HepG2 (cell line): ENCODE data around the gene PRR30. TPM values are rescaled to one million over a fixed set of nuclear protein-coding genes. Genes with fewer than 3 reads are reported as not detected.

Experiments used
- FOXK2 ChIP-seq: fragments of 450-650 bp; IDR thresholded peaks from 2 replicates; pipeline ENCODE4 v1.6.1; 2016
- GLI4 ChIP-seq: sonication (generic); formaldehyde crosslinking; IDR thresholded peaks from 2 replicates; pipeline ENCODE4 v1.5.1; 2020; ENCODE audit warnings: missing genetic modification reagents, mild to moderate bottlenecking, moderate library complexity, borderline replicate concordance
- KDM4B ChIP-seq: sonication (generic); formaldehyde crosslinking; IDR thresholded peaks from 2 replicates; pipeline ENCODE4 v1.4.0; 2020; ENCODE audit warnings: missing genetic modification reagents
- KIAA2018 ChIP-seq: sonication (generic); formaldehyde crosslinking; IDR thresholded peaks from 2 replicates; pipeline ENCODE4 v1.5.0; 2020; ENCODE audit warnings: mild to moderate bottlenecking, missing genetic modification reagents, borderline replicate concordance
- MAFF ChIP-seq: IDR thresholded peaks from 2 replicates; pipeline ENCODE4 v1.6.1; 2011; ENCODE audit warnings: low read depth, low read length, improper control_type of control experiment
- MEF2D ChIP-seq: sonication (generic); formaldehyde crosslinking; IDR thresholded peaks from 2 replicates; pipeline ENCODE4 v1.5.1; 2020; ENCODE audit warnings: mild to moderate bottlenecking, missing genetic modification reagents
- MYNN ChIP-seq: sonication (generic); formaldehyde crosslinking; IDR thresholded peaks from 2 replicates; pipeline ENCODE4 v1.4.0; 2020; ENCODE audit warnings: mild to moderate bottlenecking, low read depth, missing genetic modification reagents
- NBN ChIP-seq: fragments of 450-650 bp; conservative IDR thresholded peaks from 2 replicates; pipeline ENCODE4 v1.6.1; 2017
- NCOA5 ChIP-seq: sonication (generic); formaldehyde crosslinking; IDR thresholded peaks from 2 replicates; pipeline ENCODE4 v1.4.0; 2020; ENCODE audit warnings: missing genetic modification reagents
- NFYC ChIP-seq: IDR thresholded peaks from 2 replicates; pipeline ENCODE4 v1.6.1; 2016; ENCODE audit warnings: missing genetic modification reagents, missing compliant biosample characterization
- NR2C2 ChIP-seq: sonication (generic); formaldehyde crosslinking; IDR thresholded peaks from 2 replicates; pipeline ENCODE4 v1.4.0; 2020; ENCODE audit warnings: missing genetic modification reagents, mild to moderate bottlenecking, moderate library complexity, borderline replicate concordance
- PCBP1 ChIP-seq: fragments of 200-400 bp; formaldehyde crosslinking; IDR thresholded peaks from 2 replicates; pipeline ENCODE4 v1.6.1; 2017; ENCODE audit warnings: mild to moderate bottlenecking, low read depth, low read length, borderline replicate concordance
- PRDM4 ChIP-seq: sonication (generic); formaldehyde crosslinking; IDR thresholded peaks from 2 replicates; pipeline ENCODE4 v1.9.0; 2021; ENCODE audit warnings: missing genetic modification reagents, borderline replicate concordance
- RXRA ChIP-seq: sonication (generic); formaldehyde crosslinking; IDR thresholded peaks from 2 replicates; pipeline ENCODE4 v1.5.1; 2020; ENCODE audit warnings: missing genetic modification reagents
- SMARCC2 ChIP-seq: fragments of 450-650 bp; IDR thresholded peaks from 2 replicates; pipeline ENCODE4 v1.6.1; 2017; ENCODE audit warnings: antibody characterized with exemption, mild to moderate bottlenecking
- ZNF44 ChIP-seq: sonication (generic); formaldehyde crosslinking; IDR thresholded peaks from 2 replicates; pipeline ENCODE4 v1.5.1; 2020; ENCODE audit warnings: mild to moderate bottlenecking, missing genetic modification reagents
- ZNF484 ChIP-seq: sonication (generic); formaldehyde crosslinking; IDR thresholded peaks from 2 replicates; pipeline ENCODE4 v1.5.1; 2020; ENCODE audit warnings: mild to moderate bottlenecking, low read depth, missing genetic modification reagents, borderline replicate concordance
- polyA plus RNA-seq, 8 experiments: library from polyadenylated mRNA; depleted of rRNA in 3 of 8; stranded (reverse) in 7 of 8; unstranded in 1 of 8; fragments of >200 nt; fragmentation: Illumina TruSeq in 4 of 8; extraction: Trizol in 4 of 8; gene quantifications; 2 replicates each; pipeline versions ENCODE4 v1.2.1 to v1.2.3, GENCODE V29; 2011 to 2016; ENCODE audit warnings: low read depth in 4 of 8, missing spikeins in 1 of 8, mixed read lengths in 1 of 8; ENCODE audit not compliant: insufficient read depth in 1 of 8
- total RNA-seq, 5 experiments: library from RNA; depleted of rRNA; stranded (reverse); fragments of >200 nt; fragmentation: Illumina TruSeq; extraction: Trizol; gene quantifications; 2 replicates each; pipeline ENCODE4 v1.2.3, GENCODE V29; 2016; ENCODE audit warnings: low read depth in 1 of 5

Gene PRR30
- total and polyA plus RNA-seq, 2 of the 13 experiments (the other 11 are each of a cell fraction or from before 2014, with no cell fraction given), result not detected

- no peak; the same call in 1 of the 2 replicates for TF ChIP-seq KIAA2018 (CRISPR knock-in tag)
- 0 out of 2 replicates have a peak, but pooled peaks have one; percentile 58 for TF ChIP-seq MEF2D (CRISPR knock-in tag)
- no peak for TF ChIP-seq PRDM4 (CRISPR knock-in tag)
- no peak for TF ChIP-seq NBN
- peak; percentile 31; the same call in 1 of the 2 replicates for TF ChIP-seq NFYC (CRISPR knock-in tag)
- no peak for TF ChIP-seq NCOA5 (CRISPR knock-in tag)
- peak; percentile 94 for TF ChIP-seq RXRA (CRISPR knock-in tag)
- no peak for TF ChIP-seq PCBP1
- TF ChIP-seq ZNF44 (CRISPR knock-in tag), result peak; percentile 72; the same call in 1 of the 2 replicates
- peak; percentile 52; the same call in 1 of the 2 replicates for TF ChIP-seq KDM4B (CRISPR knock-in tag)
- peak; percentile 86 for TF ChIP-seq MAFF
- 0 out of 2 replicates have a peak, but pooled peaks have one; percentile 59 for TF ChIP-seq GLI4 (CRISPR knock-in tag)
- TF ChIP-seq FOXK2, result no peak
- TF ChIP-seq SMARCC2, result no peak
- no peak; the same call in 1 of the 2 replicates for TF ChIP-seq MYNN (CRISPR knock-in tag)
- peak; percentile 97 for TF ChIP-seq NR2C2 (CRISPR knock-in tag)
- no peak for TF ChIP-seq ZNF484 (CRISPR knock-in tag)
These were observed 46.3 kb downstream of the PRR30 start (continued) for GRCh38 chr2:27092696-27093429.
